Femur (tissue), 1 donor: Measurements from ENCODE around the gene TMA7.
A peak's percentile ranks its signal among the peaks of the same experiment; 100 is the strongest.

Experiments used
- DNase-seq: peaks from one replicate; pipeline ENCODE4 v3.0.0-alpha.2; 2017

Gene TMA7

GRCh38 chr3:48409291-48410201, 30.5 kb upstream of the TMA7 start:
- peak; percentile 15 for DNase-seq

- DNase-seq = no peak
Observed at GRCh38 chr3:48410205-48411040, 29.6 kb upstream of the TMA7 start.

GRCh38 chr3:48411041-48411588, 28.9 kb upstream of the TMA7 start:
- DNase-seq = no peak

- DNase-seq = no peak
Observed at GRCh38 chr3:48411606-48412374, 28.3 kb upstream of the TMA7 start.

GRCh38 chr3:48412375-48413001, 27.6 kb upstream of the TMA7 start:
- peak; percentile 12 for DNase-seq

DNA sequence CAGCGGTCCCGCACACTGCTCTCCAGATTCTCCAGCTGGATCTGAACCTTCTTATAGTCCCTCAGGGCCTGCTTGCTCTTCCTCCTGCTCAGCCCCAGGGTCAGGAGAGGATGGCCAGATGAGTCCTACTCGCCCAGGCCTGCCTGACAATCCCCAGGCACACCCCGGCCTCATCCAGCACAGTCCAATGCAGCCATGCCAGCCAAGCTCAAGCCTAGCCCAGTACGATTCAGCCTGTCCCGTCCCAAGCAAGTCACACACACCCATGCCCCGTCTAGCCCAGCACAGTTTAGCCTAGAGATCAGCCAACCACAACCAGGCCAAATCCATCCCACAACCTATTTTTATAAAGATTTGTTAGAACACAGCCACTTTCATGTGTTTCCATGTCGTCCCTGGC, 27.0 kb upstream of the TMA7 start:
- DNase-seq = peak; percentile 21

GRCh38 chr3:48413611-48414010, 26.4 kb upstream of the TMA7 start:
- peak; percentile 22 for DNase-seq

DNA sequence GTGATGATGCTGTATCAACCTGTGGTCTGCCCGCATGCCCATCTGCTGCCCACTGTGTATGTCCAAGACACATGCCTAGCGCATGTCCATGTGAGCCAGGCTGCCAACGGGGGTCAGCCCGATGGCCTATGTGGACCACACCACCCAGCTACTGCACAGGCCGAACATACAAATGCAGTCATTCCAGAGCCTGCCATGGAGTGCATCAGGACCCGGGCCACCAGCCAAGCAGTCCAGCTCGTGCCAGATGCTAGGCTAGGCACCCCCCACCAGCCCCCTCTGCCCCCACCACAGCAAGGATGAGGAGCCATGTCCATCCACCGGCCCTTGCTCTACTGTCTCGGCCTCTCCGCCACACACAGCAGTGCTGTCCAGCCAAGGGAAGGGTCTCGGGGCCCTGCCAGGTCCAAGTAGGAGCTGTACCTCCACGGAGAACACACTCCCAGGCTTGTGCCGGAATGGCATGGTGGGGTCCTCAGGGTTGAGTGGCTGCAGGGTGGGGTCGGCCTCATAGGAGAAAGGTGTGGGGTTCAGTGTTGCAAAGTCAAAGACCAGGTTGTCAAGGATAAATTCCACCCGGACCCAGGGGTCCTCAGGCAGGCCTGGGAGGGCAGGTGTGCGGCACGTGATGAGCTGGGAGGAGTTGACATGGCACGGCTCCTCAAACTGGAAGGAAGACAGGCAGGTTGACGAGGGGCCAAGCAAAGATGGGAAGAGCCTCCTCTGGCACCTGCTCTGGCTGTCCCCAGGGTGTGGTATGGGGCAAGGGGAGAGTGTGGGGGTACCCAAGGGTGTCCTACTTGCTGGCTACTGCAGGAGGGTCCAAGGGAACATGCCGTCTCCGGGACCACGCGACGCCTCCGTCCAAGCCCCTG, 25.4 kb upstream of the TMA7 start:
- DNase-seq = peak; percentile 15

GRCh38 chr3:48415251-48415953, 24.7 kb upstream of the TMA7 start:
- DNase-seq = no peak

- no peak for DNase-seq
Observed at GRCh38 chr3:48416091-48416505, 24.0 kb upstream of the TMA7 start.

DNA sequence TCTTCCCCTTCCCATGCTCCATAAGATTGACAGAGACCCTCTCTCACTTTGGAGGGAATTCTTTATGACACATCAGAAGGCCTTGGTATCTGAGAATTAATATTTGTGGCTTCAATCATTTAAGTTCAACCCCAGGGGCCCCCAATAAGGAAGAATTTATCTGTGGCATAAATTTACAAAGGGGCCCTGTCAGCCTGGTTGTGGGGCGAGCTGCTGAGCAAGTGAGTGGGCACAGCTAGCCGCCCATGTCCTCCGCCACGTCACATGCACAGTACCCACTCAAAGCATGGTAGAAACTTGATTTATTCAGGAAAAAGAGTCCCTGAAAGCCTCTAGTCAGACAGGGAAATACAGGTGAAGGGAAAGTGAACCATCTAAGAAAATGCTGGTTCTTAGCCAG, 23.5 kb upstream of the TMA7 start:
- no peak for DNase-seq

- no peak for DNase-seq
Observed at GRCh38 chr3:48417529-48418108, 22.4 kb upstream of the TMA7 start.

GRCh38 chr3:48418140-48418539, 21.9 kb upstream of the TMA7 start:
- no peak for DNase-seq

DNA sequence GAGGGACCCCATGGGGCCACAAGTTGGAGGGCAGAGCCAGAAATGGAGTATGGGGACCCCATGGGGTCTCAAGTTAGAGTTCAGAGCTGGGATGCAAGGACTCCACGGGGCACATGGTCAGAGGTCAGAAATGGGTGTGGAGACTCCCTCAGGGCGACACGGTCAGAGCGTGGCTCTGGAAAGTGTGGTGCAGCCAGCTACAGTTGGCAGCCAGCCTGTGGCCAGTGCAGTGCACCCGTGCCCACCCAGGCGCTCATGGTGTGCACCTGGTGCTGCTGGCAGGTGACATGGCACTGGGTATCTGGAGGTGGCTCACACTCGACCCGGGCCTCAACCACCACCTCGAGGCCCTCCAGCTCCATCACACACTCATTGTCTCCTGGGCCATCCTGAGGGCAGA, 21.4 kb upstream of the TMA7 start:
- no peak for DNase-seq

- DNase-seq = no peak
Observed at GRCh38 chr3:48419149-48419548, 20.9 kb upstream of the TMA7 start.

GRCh38 chr3:48419597-48419996, 20.5 kb upstream of the TMA7 start:
- no peak for DNase-seq

DNA sequence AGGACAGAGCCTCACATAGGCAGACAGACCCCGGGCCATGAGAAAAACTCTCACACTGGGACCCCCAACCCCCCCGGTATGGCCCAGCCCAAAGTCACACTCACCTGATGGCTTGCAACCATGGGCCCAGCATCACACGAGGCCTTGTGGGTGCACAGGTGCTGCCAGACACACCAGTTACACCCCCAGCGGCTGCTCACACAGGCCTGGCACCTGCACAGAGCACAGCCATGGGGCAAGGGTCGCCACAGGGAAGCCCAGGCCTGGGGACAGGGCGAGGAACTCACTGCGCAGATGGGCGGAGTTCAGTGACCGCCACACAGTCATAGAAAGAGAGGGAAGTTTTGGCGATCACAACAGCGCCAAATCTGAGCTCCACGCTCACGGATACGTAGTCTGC, 19.5 kb upstream of the TMA7 start:
- no peak for DNase-seq

GRCh38 chr3:48422272-48422671, 17.8 kb upstream of the TMA7 start:
- no peak for DNase-seq

DNA sequence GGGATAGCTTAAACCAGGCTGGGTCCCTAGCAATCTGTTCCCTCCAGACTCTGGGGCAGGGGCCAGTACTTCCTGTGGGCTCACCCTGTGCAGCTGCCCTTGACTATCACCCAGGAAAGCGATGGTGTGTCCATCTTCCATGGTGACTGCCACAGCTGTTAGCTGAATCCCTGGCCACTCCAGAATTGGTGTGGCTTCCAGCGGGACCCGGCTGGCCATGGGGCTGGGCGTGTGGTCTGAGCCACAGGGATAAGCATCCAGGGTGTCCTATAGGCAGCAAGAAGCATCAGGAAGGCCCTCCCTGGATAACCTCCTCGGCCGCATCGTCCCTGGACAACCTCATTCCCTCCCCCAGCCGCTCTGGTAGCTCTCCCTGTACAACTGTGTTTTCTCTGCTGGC, 17.4 kb upstream of the TMA7 start:
- DNase-seq = no peak

- no peak for DNase-seq
Observed at GRCh38 chr3:48423241-48423882, 16.7 kb upstream of the TMA7 start.
